Bronchial epithelial cell (primary cell): Measurements from ENCODE around the gene MITD1. TPM values are rescaled to one million over a fixed set of nuclear protein-coding genes. Genes with fewer than 3 reads are reported as not detected.
"Not testable (repeated sequence)": the region's sequence is repeated elsewhere in the genome, so short reads cannot be mapped to it uniquely, and the experiment has no call there.

Experiments used
- DNase-seq: peaks from one replicate; pipeline ENCODE4 v3.0.0-alpha.2; 2010; ENCODE audit warnings: low read depth
- FAIRE-seq: peaks from 2 replicates; lab custom pipeline; 2011; peaks lifted over from hg19 to GRCh38; lab: Jason Lieb, UNC
- H3K27me3 ChIP-seq: 2 replicates; pipeline ENCODE4 v1.5.1; 2011; ENCODE audit warnings: low read length; ENCODE audit not compliant: control insufficient read depth, insufficient read depth
- H3K36me3 ChIP-seq: 2 replicates; pipeline ENCODE4 v1.5.1; 2011; ENCODE audit warnings: low read length; ENCODE audit not compliant: control insufficient read depth, insufficient read depth
- H3K4me3 ChIP-seq: 2 replicates; pipeline ENCODE4 v1.5.1; 2011; ENCODE audit warnings: mild to moderate bottlenecking, low read depth, low read length, control low read depth
- total RNA-seq: library from RNA; depleted of rRNA; stranded (reverse); fragments of >200 nt; gene quantifications from 2 replicates; pipeline ENCODE4 v1.2.1, GENCODE V29; 2014
- TF ChIP-seq, protein P1 (sequence below): IDR thresholded peaks from 2 replicates; pipeline ENCODE4 v1.5.1; 2011; ENCODE audit warnings: mild to moderate bottlenecking, moderate library complexity, low read length, control low read depth, inconsistent platforms; ENCODE audit not compliant: insufficient read depth, severe bottlenecking

MITD1 gene
- total RNA-seq, 1 donor from 2014 or later = 17.9 TPM

DNA sequence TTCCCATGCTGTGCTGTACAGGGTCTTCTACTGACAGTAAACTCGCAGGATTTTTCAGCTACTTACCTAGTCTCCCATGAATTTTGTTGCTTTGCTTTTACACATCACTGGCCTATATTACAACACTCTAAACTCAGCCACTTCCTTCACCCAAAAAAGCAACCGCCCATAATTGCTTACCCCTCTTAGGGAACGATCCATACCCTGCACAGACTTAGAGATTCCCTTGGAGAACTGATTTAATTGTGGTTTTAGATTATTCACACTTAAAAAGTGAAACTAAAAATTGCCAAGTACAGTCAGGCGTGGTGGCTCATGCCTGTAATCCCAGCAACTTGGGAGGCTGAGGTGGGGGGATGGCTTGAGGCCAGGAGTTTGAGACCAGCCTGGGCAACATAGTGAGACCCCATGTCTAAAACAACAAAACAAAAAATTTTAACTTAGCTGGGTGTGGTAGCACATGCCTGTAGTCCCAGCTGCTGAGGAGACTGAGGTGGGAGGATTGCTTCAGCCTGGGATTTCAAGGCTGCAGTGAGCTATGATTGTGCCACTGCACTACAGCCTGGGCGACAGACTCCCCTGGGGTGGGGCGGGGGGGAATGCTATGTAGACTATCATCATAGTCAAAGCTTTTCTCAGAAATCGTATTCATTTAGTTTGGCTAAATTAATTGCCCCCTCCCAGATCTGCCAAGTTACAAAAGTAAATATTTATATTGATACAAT is 19.4 kb upstream of the MITD1 start:
- DNase-seq = no peak
- Histone ChIP-seq H3K36me3 (peaks cover 4% of the 10 kb centered on the region), H3K4me3 (no peak overlapping the region), H3K27me3 (no peaks in the 10 kb centered on the region)
- no peak for FAIRE-seq
- TF ChIP-seq, protein P1, sequence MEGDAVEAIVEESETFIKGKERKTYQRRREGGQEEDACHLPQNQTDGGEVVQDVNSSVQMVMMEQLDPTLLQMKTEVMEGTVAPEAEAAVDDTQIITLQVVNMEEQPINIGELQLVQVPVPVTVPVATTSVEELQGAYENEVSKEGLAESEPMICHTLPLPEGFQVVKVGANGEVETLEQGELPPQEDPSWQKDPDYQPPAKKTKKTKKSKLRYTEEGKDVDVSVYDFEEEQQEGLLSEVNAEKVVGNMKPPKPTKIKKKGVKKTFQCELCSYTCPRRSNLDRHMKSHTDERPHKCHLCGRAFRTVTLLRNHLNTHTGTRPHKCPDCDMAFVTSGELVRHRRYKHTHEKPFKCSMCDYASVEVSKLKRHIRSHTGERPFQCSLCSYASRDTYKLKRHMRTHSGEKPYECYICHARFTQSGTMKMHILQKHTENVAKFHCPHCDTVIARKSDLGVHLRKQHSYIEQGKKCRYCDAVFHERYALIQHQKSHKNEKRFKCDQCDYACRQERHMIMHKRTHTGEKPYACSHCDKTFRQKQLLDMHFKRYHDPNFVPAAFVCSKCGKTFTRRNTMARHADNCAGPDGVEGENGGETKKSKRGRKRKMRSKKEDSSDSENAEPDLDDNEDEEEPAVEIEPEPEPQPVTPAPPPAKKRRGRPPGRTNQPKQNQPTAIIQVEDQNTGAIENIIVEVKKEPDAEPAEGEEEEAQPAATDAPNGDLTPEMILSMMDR = no peak

DNA sequence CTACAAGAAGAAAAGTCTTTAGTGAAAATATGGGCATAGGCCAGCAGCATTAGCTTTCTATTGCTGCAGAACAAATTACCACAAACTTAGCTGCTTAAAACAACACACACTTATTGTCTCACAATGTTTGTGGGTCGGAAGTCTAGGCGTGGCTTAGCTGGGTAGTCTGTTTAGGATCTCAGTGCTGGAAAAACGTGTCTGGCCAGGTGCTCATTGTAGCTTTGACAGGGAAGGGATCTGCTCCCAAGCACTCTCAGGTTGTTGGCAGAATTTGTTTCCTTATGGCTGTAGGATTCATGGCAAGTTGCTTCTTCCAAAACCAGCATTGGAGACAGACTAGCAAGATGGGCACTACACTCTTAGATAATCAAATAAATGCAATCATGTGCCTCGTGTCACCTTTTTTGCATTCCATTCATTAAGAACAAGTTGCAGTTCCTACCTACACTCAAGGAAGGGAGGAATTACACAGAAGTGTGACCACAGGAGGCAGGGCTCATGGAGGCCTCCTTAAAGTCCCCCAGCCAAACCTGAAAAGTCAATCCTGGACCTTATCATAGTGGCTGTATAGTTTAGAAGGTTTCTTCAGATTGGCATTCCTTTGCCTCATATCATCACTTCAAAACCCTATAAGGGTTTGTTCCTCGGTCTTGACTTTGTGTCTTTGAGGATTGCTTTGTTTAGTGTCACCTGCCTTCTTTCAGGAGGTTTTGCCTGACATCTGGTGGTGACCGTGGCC is 17.4 kb upstream of the MITD1 start:
- DNase-seq (peak; percentile 35), FAIRE-seq (no peak)
- peaks cover 4% of the 10 kb centered on the region for H3K36me3 ChIP-seq
- no peak overlapping the region for H3K4me3 ChIP-seq
- TF ChIP-seq, protein P1 = no peak
- H3K27me3 ChIP-seq = no peaks in the 10 kb centered on the region

DNA sequence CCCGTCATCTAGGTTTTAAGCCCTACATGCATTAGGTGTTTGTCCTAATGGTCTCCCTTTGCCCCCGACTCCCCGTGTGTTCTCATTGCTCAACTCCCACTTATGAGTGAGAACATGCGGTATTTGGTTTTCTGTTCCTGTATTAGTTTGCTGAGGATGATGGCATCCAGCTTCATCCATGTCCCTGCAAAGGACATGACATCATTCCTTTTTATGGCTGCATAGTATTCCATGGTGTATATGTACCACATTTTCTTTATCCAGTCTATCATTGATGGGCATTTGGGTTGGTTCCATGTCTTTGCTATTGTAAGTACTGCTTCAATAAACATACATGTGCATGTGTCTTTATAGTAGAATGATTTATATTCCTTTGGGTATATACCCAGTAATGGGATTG is 11.5 kb upstream of the MITD1 start:
- not testable (repeated sequence) for H3K4me3 ChIP-seq, H3K36me3 ChIP-seq, FAIRE-seq, H3K27me3 ChIP-seq, DNase-seq

DNA sequence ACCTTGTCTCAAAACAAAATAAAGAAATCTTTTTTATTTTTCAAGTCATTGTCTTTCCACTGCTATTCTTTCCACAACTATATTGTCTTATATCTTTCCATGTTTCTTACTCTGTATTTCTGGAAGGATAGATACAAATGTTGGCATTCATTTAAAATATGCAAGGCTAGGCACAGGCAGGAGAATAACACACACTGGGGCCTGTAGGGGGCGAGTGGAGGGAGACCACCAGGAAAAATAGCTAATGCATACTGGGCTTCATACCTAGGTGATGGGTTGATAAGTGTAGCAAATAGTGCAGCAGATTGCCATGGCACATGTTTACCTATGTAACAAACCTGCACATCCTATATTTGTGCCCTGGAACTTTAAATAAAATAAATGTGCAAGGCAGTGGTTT is 9.7 kb upstream of the MITD1 start:
- no peaks in the 10 kb centered on the region for H3K27me3 ChIP-seq
- DNase-seq (no peak), FAIRE-seq (no peak)
- peaks cover 7% of the 10 kb centered on the region for H3K36me3 ChIP-seq
- TF ChIP-seq, protein P1 = no peak
- H3K4me3 ChIP-seq = no peak overlapping the region

DNA sequence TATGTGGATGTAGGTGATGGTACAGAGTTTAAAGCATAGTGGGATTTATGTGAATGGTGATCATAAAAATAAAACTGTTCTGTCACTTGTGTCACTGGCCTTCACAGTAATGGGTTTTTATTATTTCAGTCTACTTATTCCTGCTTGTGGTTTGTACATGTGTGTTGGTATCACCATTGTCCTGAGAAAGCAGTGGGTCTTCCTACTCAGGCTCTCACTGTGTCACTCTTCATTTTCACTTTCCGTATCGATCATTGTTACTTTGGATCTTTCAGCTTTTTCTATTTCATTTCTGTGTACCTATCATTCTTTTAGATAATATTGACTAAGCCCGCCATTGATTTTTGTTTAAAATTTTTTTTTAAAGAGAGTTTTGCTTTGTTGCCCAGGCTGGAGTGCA is 7.5 kb upstream of the MITD1 start:
- Histone ChIP-seq H3K27me3 (no peaks in the 10 kb centered on the region), H3K36me3 (peaks cover 4% of the 10 kb centered on the region), H3K4me3 (no peak overlapping the region)
- DNase-seq (no peak), FAIRE-seq (no peak)
- TF ChIP-seq, protein P1 = no peak

DNA sequence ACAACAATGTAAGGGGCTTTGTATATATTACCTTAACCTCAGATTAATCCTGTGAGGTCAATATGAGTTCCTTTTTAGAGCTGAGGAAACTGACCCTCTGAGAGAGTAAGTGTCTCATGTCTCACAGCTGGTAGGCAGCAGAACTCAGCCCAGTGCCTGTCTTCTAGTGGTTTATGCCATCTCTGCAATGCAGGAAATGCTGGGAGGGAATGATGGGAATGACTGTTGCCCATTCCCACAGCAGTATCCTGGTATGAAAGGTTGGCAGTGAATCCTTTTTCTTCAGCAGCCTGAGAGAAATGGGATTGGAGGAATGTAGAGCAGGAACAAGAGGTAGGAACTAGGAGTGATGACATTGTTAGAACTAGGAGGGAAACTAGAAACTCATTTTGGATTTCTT is 6.2 kb upstream of the MITD1 start:
- no peak for DNase-seq
- H3K27me3 ChIP-seq = no peaks in the 10 kb centered on the region
- FAIRE-seq = no peak
- TF ChIP-seq, protein P1 = no peak
- H3K36me3 ChIP-seq = peaks cover 4% of the 10 kb centered on the region
- H3K4me3 ChIP-seq = no peak overlapping the region
